H1 (cell line): ENCODE results near the gene EGF. TPM values are rescaled to one million over a fixed set of nuclear protein-coding genes. Genes with fewer than 3 reads are reported as not detected.

Source experiments
- BRCA1 ChIP-seq: IDR thresholded peaks from 2 replicates; pipeline ENCODE4 v1.6.1; 2012; ENCODE audit warnings: low read depth, low read length, improper control_type of control experiment
- CBX8 ChIP-seq: fragments of 300-800, 300-1000 bp; sonication (generic); IDR thresholded peaks from 2 replicates; pipeline ENCODE4 v1.7.1; 2016; ENCODE audit warnings: low read depth, low read length, borderline replicate concordance
- HDAC2 ChIP-seq, 2 experiments: fragments of 300-600 bp in 1 of 2; sonication (generic) in 1 of 2; IDR thresholded peaks; 2 replicates each; pipeline ENCODE4 v1.6.1; 2011 to 2012; ENCODE audit warnings: low read depth in 2 of 2, low read length in 2 of 2, mild to moderate bottlenecking in 2 of 2, moderate library complexity in 2 of 2, borderline replicate concordance in 1 of 2, inconsistent platforms in 1 of 2
- RAD21 ChIP-seq, 2 experiments: IDR thresholded peaks in 1 of 2; conservative IDR thresholded peaks in 1 of 2; 2 replicates each; pipeline ENCODE4 v1.6.1; 2011; ENCODE audit warnings: low read depth in 2 of 2, low read length in 2 of 2, improper control_type of control experiment in 1 of 2, inconsistent platforms in 1 of 2, mild to moderate bottlenecking in 1 of 2, moderate library complexity in 1 of 2
- polyA plus RNA-seq, 7 experiments: library from polyadenylated mRNA; depleted of rRNA in 3 of 7; stranded (reverse) in 5 of 7; unstranded in 2 of 7; fragments of >200 nt in 5 of 7; fragments of 200-250 nt in 2 of 7; gene quantifications; 1 replicate in 5 of 7; 2 replicates in 1 of 7; 4 replicates in 1 of 7; pipeline versions ENCODE4 v1.2.1 to v1.2.3, GENCODE V29; 2011 to 2013; ENCODE audit warnings: missing spikeins in 2 of 7, mixed read lengths in 2 of 7
- total RNA-seq: library from RNA; stranded (reverse); fragmentation: NEBNext Ultra II Directional; extraction: Animal tissue kit (Norgen Biotek cat#: 25700); gene quantifications from 2 replicates; pipeline ENCODE4 v1.2.1, GENCODE V29; 2021

Gene EGF
- total and polyA plus RNA-seq, 2 of the 8 experiments (the other 6 are each of a cell fraction or from before 2014, with no cell fraction given) = 1.5 to 2.6 TPM

DNA sequence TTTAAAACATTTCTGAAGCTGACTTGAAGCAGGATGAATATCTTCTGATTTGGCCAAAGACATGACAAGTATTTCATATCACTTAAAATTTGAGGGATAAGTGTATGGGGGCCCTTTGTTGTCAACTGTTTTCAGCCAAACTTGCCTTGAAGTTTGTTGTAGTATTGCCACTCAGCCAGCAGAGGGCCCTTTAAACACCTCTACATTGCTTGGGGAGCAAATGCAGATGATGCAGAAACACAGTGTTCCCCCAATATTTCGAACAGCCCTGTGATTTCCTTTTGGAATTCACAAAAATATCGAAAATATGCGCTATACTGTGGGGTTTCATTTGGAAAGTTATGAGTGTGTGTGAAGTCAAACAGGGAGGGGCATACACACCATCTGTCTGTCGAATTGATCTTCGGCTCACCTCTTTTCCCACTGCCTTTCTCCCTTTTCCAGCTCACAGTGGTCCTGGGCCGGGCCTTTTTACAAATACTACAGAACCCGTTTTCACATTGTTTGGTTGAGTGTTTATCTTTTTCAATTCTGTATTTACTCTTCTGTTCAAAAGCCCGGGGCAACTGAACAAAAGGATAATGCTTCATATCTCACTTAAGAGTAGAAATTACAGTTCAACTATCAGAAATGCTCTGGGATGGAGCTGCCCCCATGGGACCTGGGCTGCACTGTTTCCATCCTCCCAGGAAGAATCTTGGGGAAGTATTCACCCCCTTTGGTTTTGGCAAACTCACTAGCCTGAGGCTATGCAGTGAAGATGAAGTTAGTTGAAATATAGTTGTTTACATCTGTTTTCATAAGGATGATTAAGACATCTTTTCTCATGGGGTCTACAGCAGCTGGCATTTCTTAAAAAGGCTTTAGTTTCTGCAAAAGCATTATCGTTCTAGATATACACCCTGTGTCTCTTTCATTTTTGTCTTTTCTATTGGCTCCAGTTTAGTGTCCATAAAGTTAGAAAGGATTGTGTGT is 137.6 kb downstream of the EGF start (continued):
- no peak for TF ChIP-seq HDAC2 (IDR thresholded peaks at IDR 0.05; ENCODE audit: borderline replicate concordance in 1 of 2, low read depth in 2 of 2, low read length in 2 of 2)
- no peak for TF ChIP-seq BRCA1
- TF ChIP-seq RAD21 (IDR thresholded peaks at IDR 0.05 in 1 of 2, conservative IDR thresholded peaks at IDR 0.05 in 1 of 2; ENCODE audit: low read depth in 2 of 2, low read length in 2 of 2) = peak; percentile 70 to 73
- no peak for TF ChIP-seq CBX8
